ENCODE results near the gene MYO15A.
A peak's percentile ranks its signal among the peaks of the same experiment; 100 is the strongest.

Gene MYO15A

DNA sequence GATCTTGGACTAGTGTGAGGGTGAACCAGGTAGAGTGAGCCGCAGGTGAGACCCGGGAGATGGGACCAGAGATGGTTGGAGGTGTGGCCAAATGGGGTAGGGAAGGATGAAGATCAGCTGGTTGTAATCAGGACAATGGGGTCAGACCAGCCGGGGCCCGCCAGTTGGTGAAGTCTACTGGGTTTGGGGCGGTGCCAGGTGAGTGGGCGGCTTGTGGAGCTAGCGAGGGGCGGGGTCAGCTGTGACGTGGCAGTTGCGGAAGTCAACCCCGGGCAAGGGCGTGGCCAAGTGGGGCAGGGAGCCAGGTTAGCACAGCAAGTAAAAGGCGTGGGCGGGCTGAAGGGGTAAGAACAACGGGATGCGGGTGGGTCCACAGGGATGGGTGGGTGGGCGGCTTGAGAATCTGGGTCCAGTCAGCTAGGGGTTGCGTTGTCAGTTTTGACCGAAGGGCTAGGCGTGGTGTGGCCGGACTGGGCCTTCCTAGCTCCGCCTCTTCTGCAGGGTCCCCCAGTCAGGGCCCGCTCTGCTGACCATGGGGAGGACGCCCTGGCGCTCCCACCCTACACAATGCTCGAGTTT, 49.6 kb downstream of the MYO15A start:
- DNase-seq (ENCODE audit: low read depth): peak; percentile 88

DNA sequence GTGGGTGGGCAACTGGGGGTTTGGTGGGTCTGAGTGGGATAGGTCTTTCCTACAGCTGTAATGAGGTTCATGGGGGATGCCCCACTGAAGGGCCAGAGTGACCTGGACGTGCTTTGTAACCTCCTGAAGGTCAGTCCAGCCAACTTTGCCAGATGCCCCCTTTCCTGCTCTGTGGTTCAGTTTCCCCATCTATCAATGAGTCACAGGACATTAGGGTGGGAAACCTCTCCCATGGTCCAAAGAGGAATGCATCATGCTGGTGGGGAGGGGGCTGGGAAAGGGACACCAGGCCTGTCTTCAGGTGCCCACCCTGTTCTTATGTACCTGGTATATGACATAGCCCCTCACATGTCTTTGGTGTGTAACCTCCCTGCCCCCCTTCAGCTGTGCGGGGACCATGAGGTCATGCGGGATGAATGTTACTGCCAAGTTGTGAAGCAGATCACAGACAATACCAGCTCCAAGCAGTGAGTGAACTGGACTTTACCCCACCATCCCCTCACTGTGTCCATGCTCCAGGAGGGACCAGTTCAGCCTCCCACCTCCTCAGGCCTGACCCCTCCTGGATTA, 51.1 kb downstream of the MYO15A start:
- DNase-seq (ENCODE audit: low read depth): no peak

DNA sequence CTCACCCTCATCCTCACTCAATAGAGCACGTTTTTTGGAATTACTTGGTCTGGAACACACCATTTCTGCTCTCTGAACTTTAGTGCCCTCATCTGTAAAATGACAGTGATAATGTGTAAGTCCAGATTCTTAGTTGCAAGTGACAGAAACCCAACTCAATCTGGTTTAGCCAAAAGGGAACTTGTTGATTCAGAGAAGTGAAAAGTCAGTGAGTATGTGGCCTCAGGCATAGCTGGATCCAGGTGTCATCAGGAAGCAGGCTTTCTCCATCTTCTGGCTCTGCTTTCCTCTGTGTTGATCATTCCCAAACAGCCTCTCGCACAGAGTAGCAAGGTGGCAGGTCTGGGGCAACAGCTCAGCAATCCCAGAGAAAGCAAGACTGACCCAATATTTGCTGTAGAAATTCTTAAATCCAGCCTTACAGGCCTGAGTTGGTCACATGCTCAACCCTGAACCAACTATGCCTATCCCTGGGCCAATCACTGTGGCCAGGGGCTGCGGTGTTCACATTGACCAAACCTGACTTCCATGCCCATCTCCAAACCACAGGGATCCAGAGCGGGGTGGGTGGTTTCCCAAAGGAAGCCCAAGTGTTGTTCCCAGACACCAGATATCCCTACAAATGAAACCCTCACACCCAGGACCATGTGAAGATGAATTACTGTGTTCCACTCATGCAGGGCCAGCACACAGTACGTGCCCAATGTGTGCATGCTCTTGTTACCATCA, 51.7 kb downstream of the MYO15A start:
- DNase-seq (ENCODE audit: low read depth): no peak

DNA sequence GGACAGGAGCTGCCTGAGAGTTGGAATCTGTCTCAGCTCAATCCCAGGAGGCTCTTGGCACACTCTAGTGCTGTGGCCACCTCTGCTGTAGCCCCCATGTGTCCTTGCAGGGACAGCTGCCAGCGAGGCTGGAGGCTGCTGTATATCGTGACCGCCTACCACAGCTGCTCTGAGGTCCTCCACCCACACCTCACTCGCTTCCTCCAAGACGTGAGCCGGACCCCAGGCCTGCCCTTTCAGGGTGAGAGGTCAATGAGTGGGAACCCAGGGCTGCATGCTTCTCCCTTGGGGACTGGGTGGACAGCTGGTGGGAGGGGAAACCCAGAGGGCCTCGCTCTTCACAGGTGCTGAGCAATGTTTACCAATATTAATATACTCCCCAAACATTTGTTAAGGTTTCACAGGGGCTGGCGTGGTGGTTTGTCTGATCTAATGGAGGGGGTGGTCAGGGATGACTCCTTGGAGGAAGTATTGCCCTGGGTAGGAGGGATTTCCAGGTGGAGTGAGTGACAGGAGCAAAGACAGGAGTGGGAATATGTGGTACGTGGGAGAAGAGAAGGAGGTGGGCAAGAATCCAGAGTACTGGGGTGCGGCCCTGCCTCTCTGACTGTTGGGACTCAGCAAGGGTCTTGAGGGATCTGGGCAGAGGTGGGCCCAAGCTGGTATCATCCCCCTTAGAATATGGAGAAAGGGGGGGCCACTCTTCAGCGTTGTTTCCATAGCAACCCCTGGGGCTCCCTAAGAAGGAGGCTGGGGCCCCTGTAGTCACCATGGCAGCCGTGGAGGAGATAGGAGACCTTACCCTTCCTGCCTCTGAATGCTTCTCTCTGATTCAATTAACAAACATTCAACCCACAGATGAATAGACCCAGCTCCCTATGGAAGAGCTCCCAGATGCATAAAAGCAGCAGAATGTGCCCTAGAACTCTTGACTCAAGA, 52.9 kb downstream of the MYO15A start:
- DNase-seq (ENCODE audit: low read depth): no peak

DNA sequence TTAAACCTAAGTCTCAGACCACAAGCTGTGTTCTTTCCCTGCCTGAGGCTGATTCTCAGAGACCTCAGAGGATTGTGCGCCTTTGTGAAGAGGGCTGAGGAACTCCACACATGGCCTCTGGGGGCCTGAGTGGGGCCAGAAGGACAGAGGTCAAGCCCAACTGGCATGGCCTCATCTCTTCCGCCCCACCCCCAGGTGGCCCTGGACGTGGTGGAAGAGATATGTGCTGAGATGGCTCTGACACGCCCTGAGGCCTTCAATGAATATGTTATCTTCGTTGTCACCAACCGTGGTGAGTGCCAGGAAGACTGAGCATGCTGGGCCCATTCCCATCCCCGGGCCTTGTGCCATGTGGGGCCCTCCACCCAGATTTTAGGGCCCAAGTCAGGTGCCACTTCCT, 55.0 kb downstream of the MYO15A start:
- DNase-seq (ENCODE audit: low read depth): no peak

DNA sequence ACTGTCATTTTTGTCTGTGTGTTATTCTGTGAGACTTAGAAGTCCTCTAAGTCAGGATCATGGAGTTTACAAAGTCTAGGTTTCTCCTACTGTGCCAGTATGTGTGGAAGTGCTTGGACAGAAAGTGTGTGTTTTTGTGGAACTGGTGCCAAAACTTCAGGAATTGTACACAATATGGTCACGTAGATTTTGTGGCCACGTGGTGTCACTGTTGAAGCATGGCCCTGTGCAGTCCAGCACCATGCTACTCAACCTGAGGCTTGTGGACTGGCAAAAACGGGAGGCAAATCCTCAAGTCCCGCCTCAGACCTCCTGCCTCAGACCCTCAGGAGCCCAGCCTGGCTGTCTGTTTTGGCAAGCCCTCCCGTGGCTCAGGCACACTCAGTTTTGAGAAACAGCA, 58.3 kb downstream of the MYO15A start:
- no peak for DNase-seq (ENCODE audit: low read depth)

DNA sequence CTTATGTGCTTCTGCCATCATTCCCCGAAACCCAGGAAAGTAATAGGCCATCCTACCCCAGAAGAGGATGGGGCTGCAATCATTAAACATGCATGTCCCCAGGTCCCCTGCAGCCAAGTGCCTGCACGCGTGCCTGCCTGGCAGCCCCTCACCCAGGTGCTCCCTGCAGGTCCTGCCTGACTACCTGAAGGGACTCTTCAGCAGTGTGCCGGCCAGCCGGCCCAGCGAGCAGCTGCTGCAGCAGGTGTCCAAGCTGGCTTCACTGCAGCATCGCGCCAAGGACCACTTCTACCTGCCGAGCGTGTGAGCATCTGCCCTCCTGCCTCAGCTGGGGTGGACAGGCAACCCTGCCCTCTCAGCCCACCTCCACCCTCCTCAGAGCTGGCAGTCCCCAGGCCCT, 58.9 kb downstream of the MYO15A start:
- no peak for DNase-seq (ENCODE audit: low read depth)

DNA sequence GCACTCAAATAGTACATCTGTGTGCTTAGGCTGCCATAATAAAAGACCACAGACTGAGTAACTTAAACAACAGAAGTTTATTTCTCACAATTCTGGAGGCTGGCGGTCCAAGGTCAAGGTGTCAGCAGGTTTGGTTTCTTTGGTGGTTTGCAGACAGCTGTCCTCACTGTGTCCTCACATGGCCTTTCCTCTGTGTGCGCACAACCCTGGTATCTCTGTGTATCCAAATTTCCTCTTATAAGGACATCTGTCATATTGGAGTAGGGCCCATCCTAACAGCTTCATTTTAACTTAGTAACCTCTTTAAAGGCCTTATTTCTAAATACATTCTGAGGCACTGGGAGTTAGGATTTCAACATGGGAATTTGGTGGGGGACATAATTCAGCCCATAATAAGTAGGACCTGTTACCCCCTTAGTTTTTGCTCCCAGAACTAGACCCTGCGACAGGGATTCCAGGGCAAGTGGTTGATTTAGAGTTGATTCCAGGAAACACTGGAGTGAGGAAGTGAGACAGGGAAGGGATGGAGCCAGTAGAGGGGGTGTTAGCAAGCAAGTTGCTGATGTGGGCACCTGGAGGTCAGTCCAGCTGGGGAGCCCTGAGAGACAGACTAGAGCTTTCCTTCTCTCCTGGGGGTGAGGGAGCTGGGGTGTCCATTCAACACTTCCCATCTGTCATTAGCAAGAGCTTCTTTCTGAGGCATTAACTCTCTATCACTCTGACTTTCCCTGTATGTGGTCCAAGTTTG, 64.1 kb downstream of the MYO15A start:
- DNase-seq (ENCODE audit: low read depth): no peak

DNA sequence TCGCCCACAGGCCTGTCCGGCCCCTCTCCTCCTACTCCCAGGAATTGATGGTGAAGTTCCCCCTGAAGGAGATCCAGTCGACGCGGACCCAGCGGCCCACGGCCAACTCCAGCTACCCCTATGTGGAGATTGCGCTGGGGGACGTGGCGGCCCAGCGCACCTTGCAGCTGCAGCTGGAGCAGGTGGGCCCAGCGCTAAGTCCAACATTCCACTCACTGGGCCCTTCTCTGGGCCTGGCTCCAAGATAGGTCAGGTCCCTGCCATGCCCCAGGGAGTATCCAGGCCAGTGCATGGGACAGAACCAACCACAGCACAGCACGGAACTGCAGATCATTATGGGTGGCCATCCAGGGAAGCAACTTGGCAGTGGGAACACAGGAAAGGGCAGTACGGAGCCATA, 65.2 kb downstream of the MYO15A start:
- no peak for DNase-seq (ENCODE audit: low read depth)

DNA sequence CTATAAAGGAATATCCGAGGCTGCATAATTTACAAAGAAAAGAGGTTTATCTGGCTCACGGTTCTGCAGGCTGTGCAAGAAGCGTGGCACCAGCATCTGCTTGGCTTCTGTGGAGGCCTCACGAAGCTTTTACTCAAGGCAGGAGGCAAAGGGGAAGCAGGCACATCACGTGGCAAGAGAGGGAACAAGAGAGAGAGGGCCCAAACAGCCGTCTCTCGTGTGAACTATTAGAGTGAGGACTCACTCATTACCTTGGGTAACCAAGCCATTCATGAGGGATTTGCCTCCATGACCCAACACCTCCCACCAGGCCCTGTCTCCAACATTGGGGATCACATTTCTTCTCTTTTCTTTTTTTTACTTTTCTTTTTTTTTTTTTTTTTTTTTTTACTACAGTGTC, 67.6 kb downstream of the MYO15A start:
- no peak for DNase-seq (ENCODE audit: low read depth)

DNA sequence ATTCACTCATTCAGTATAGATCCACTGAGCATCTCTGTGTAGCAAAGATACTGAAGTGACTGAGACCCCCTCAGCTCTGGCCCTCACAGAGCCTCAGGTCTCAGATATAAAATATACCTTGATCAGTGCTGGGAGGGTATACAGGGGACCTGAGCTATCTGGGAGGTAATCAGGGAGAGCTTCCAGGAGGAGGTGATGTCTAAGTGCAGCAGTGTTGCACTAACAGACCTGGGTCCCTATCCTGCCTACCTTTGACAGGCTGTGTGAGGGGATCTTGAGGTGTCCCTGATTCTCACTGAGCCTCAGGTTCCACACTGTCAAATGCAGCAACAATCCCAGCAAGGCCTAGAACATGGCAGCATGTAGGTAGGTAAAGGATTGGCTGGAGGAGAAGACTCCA, 68.6 kb downstream of the MYO15A start:
- DNase-seq (ENCODE audit: low read depth): no peak

DNA sequence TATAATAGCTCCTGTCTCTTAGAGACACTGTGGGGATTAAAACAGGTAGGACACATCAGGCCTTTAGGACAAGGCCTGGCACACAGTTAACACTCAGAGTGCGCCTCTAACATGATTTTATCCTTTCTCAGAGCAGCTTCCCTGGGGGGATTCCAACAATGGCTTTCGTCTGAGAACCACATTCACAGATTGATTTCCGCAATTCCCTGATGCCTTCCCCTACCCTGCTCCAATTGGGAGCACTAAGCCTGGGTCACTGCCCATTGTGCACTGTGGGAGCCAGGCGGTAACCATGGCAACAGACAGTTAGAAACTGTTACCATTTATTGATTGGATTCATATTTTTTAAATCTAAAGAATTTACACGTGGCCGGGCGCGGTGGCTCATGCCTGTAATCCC, 69.2 kb downstream of the MYO15A start:
- DNase-seq (ENCODE audit: low read depth): no peak

DNA sequence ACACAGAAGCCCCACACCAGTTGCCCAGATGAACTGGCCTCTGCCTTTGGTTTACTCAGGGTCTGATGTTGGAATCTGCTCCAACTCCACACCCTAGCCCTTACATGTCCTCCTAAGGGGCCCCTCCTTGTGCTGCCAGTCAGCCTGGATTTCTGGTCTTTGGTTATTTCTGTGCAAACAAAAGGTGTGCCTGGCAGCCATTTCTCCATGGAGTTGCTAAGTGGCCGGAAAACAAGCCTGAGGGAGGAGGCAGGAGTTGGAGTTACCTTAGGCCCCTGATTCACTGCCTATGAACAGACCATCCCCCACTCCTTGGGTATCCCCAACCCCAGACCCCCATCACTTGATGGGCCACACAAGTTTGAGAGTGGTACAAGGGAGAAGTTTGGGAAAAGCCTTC, 70.6 kb downstream of the MYO15A start:
- DNase-seq (ENCODE audit: low read depth): no peak

DNA sequence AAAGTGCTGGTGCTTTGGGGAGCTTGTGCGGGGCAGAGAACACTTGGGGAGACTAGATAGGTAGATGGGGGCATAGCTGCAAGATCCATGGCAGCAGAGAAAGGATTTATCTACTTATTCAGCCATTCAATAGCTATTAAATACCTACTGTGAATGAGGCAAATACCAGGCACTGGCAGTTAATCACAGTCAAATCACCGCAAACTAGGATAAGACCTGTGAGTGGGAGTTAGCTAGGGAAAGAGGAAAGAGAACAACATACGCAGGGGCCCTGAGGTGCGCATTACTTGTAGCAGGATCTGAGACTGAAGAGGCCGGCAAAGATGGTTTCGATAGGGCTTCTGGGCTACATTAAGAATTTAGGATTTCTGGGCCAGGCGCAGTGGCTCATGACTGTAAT, 71.2 kb downstream of the MYO15A start:
- no peak for DNase-seq (ENCODE audit: low read depth)

DNA sequence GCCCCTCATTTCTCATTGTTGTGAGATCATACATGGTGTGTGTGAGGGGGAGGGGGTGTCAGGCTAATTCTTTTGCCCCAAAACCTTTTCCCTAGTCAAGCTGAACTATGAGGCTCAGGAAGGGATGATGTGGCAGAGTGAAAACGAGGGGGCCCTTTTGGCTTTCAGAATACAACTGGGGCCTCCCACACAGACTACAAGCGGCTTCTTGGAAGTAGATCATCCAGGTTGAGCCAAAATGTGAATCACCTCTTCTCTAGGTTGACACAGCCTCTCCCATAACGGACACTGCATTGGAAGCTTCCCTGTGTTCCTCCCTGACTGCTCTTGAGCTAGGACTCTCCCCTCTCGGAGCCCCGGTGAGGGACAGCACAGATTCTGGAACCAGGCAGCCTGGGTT, 72.8 kb downstream of the MYO15A start:
- peak; percentile 50 for DNase-seq (ENCODE audit: low read depth)

DNA sequence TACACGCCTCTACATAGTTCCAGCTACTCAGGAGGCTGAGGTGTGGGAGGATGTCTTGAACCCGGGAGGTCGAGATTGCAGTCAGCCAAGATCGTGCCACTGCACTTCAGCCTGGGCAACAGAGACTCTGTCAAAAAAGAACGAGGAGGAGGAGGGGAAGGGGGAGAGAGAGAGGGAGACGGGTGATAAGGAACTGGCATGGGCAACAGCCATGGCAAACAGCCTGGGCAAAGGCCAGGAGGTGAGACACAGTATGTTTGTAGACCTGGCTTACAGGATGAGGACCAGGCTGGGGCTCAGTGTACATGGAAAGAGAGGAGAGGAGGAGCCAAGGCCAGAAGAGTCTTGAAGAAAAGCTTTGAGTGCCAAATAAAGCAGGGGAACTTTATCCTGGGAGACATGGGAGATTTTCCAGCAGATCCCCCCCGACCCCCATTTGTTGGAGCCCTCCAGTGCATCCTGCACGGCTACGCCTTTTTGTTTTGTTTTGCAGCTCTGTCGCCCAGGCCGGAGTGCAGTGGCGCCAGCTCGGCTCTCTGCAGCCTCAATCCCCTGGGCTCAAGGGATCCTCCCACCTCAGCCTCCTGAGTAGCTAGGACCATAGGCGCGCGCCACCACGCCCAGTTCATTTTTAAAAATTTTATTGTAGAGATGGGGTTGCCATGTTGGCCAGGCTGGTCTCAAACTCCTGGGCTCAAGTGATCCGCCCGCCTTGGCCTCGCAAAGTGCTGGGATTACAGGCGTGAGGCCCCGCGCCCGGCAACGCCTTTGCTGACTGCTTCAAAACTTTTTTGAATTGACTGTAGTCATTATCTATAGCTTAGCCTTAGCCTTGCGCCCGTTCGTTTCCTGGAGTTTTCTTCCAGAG, 73.8 kb downstream of the MYO15A start:
- no peak for DNase-seq (ENCODE audit: low read depth)

DNA sequence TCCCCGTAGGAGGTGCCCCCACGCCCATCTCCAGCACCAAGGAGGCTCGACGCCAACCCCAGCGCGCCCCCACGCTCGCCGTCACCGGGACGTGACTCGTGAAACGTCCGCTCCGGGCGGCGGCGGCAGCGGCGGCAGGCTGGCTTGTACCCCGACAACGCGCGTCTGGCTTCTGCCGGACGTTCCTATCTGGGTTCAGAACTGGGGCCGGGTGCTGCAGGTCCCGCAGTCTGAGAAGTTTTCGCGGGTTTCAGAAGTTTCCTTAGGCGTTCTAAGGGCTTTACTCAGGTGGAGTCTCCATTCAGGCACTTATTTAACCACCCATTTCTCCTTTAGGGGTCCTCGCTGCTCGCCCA, 74.4 kb downstream of the MYO15A start:
- DNase-seq (ENCODE audit: low read depth): peak; percentile 74

DNA sequence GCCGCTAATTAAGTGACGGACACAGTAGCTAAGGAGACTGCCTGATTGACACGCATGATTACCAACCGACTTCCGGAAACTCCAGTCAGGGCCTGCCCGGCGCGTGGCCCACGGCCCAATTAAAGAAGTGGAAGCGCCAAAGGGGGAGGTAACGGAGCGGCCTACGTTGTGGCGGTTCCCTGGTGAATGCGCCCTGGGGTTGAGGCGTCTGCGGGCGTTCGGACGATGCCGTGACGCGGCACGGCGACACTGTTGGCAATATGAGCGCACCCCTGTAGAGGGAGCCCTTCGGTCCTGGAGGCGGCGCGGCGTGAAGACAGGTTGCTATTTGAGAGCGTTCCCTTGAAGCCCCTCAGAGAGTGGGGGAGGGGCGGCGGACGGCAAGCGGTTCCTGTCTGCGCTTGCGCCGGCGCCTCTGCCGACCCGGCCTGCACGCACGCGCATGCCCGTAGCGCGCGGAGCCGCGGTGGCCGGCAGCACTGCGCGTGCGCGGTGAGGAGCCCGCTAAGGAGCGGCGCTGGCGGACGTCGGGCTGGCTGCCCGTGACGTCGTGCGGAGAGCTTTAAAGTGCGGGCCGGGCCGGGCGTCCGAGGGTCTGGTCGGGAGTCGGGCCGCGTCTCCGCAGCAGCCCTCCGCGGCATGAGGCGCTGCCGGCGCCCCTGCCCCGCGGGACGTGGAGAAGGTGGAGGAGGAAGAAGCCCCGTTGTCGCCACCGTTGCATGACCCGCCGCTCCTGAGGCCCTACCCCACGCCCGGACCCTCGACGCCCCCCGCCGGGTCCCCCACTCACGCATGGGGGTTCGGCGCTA, 75.0 kb downstream of the MYO15A start, which contains the start of gene ALKBH5:
ALKBH5 (plus strand) TSS at position 495 of the 809 bp plus-strand sequence. CDS start 416 bp downstream, outside the sequence.
- DNase-seq (ENCODE audit: low read depth): peak; percentile 95

DNA sequence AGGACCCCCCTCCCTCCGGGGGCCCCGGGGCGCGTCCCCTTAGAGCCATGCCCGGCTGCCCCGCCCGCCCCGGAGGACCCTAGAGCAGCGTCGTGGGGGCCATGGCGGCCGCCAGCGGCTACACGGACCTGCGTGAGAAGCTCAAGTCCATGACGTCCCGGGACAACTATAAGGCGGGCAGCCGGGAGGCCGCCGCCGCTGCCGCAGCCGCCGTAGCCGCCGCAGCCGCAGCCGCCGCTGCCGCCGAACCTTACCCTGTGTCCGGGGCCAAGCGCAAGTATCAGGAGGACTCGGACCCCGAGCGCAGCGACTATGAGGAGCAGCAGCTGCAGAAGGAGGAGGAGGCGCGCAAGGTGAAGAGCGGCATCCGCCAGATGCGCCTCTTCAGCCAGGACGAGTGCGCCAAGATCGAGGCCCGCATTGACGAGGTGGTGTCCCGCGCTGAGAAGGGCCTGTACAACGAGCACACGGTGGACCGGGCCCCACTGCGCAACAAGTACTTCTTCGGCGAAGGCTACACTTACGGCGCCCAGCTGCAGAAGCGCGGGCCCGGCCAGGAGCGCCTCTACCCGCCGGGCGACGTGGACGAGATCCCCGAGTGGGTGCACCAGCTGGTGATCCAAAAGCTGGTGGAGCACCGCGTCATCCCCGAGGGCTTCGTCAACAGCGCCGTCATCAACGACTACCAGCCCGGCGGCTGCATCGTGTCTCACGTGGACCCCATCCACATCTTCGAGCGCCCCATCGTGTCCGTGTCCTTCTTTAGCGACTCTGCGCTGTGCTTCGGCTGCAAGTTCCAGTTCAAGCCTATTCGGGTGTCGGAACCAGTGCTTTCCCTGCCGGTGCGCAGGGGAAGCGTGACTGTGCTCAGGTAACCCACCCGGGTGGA, 75.8 kb downstream of the MYO15A start:
- DNase-seq (ENCODE audit: low read depth): peak; percentile 57
